Panc1 (cell line): ENCODE results near the gene ENTPD2. TPM values are rescaled to one million over a fixed set of nuclear protein-coding genes. Genes with fewer than 3 reads are reported as not detected.
A peak's percentile ranks its signal among the peaks of the same experiment; 100 is the strongest.

Source experiments
- ATAC-seq: fragments of 200-7000 bp; cut with Tn5 transposase; 2 replicates; pipeline ENCODE4 v1.9.1; 2020; ENCODE audit warnings: mild to moderate bottlenecking, moderate library complexity
- BruUV-seq: library from RNA; stranded (reverse); fragments of 400-500 nt; replicated peaks from 2 replicates; lab custom pipeline; 2021; lab: Mats Ljungman, UMichigan
- CTCF ChIA-PET: fragments of 300-600 bp; sonication (Branson Sonifier 250); formaldehyde crosslinking; loops from one replicate; lab custom pipeline; 2022; ENCODE audit warnings: antibody characterized with exemption; lab: Charles Lee
- POLR2A ChIA-PET: fragments of 300-600 bp; sonication (Branson Sonifier 250); formaldehyde crosslinking; loops from one replicate; lab custom pipeline; 2022; ENCODE audit warnings: antibody characterized with exemption; lab: Charles Lee
- DNase-seq: peaks from one replicate; pipeline ENCODE4 v3.0.0-alpha.2; 2010; ENCODE audit warnings: low read depth, low spot score
- H3K27ac ChIP-seq: 2 replicates; pipeline ENCODE4 v1.5.1; 2011; ENCODE audit warnings: mild to moderate bottlenecking, low read length, inconsistent platforms
- H3K27me3 ChIP-seq: fragments of 200-500 bp; sonication (Bioruptor generic); 2 replicates; pipeline ENCODE4 v1.6.0; 2014; ENCODE audit warnings: low read length, inconsistent platforms; ENCODE audit not compliant: control insufficient read depth, insufficient read depth
- H3K36me3 ChIP-seq: fragments of 200-500 bp; sonication (Bioruptor generic); 2 replicates; pipeline ENCODE4 v1.5.1; 2014; ENCODE audit warnings: inconsistent platforms, mild to moderate bottlenecking, low read length, moderate library complexity; ENCODE audit not compliant: control insufficient read depth, insufficient read depth
- H3K4me1 ChIP-seq: 2 replicates; pipeline ENCODE4 v1.5.1; 2011; ENCODE audit warnings: inconsistent platforms, mild to moderate bottlenecking, low read length, moderate library complexity; ENCODE audit not compliant: control insufficient read depth, insufficient read depth
- H3K4me3 ChIP-seq, 2 experiments: 2 replicates each; pipeline ENCODE4 v1.5.1; 2011 to 2012; ENCODE audit warnings: low read depth in 2 of 2, low read length in 2 of 2, mild to moderate bottlenecking in 2 of 2, inconsistent platforms in 1 of 2, moderate library complexity in 1 of 2
- H3K9me3 ChIP-seq: fragments of 200-500 bp; sonication (Bioruptor generic); 2 replicates; pipeline ENCODE4 v1.5.1; 2014; ENCODE audit warnings: low read depth, mild to moderate bottlenecking, inconsistent platforms, low read length, moderate library complexity; ENCODE audit not compliant: control insufficient read depth, insufficient read depth
- CTCF ChIP-seq: fragments of 450-650 bp; IDR thresholded peaks from 2 replicates; pipeline ENCODE4 v1.5.1; 2017; ENCODE audit warnings: mild to moderate bottlenecking
- POLR2AphosphoS5 ChIP-seq: IDR thresholded peaks from 2 replicates; pipeline ENCODE4 v1.6.1; 2012; ENCODE audit warnings: mild to moderate bottlenecking, low read depth, low read length, moderate library complexity
- REST ChIP-seq, 2 experiments: IDR thresholded peaks; 2 replicates each; pipeline ENCODE4 v1.6.1; 2011 to 2012; ENCODE audit warnings: low read depth in 2 of 2, control low read depth in 1 of 2, low read length in 1 of 2, mild to moderate bottlenecking in 1 of 2, moderate library complexity in 1 of 2; ENCODE audit not compliant: insufficient read depth in 1 of 2
- SIN3A ChIP-seq: IDR thresholded peaks from 2 replicates; pipeline ENCODE4 v1.6.1; 2012; ENCODE audit warnings: low read depth, mild to moderate bottlenecking, low read length, moderate library complexity, borderline replicate concordance; ENCODE audit not compliant: insufficient read depth
- TCF7L2 ChIP-seq: IDR thresholded peaks from 2 replicates; pipeline ENCODE4 v1.6.1; 2011; ENCODE audit warnings: mild to moderate bottlenecking, low read depth, low read length, inconsistent platforms
- in situ Hi-C: cut with HindIII; loops from 2 replicates; pipeline ENCODE4 v1.10.0; 2016; ENCODE audit warnings: low sequenced_read_pairs, low pct_unique_long_range_greater_than_20kb
- intact Hi-C: fragments of 100-400 bp; cut with micrococcal nuclease; formaldehyde crosslinking; loops from one replicate; pipeline ENCODE4 v1.10.0; 2022; ENCODE audit not compliant: unreplicated experiment
- total RNA-seq: library from RNA; stranded (reverse); gene quantifications from one replicate; pipeline ENCODE4 v1.2.1, GENCODE V29; 2021; ENCODE audit not compliant: unreplicated experiment

Gene ENTPD2
- total RNA-seq, 1 experiment from 2014 or later, result 2.8 TPM

GRCh38 chr9:137027369-137028262, 26.2 kb downstream of the ENTPD2 start, which contains the start of gene ABCA2:
ABCA2 (minus strand) TSS chr9:137028237; CDS start chr9:137028140, 97 bp downstream.
- Histone ChIP-seq H3K4me1 (peaks cover 28% of the 10 kb centered on the region), H3K9me3 (no peaks in the 10 kb centered on the region), H3K36me3 (no peaks in the 10 kb centered on the region), H3K4me3 (peak within 1 kb of the TSS; percentile 43 to 53), H3K27me3 (no peaks in the 10 kb centered on the region), H3K27ac (no peak within 1 kb of the TSS)
- BruUV-seq, result no TSS peak
- in situ Hi-C loops (no loop called here), intact Hi-C loops (no loop called here)
- TF ChIP-seq TCF7L2 (no peak), SIN3A (no peak), CTCF (no peak), REST (IDR thresholded peaks at IDR 0.05; ENCODE audit: insufficient read depth in 1 of 2, low read depth in 2 of 2, low read length in 1 of 2) (no peak), POLR2AphosphoS5 (no peak)
- ChIA-PET CTCF (no interaction called here), POLR2A (no interaction called here)
- ATAC-seq (peak; percentile 29), DNase-seq (no peak)

- ATAC-seq, result no peak
- intact Hi-C loops, result no loop called here
- no TSS peak for BruUV-seq
- POLR2A ChIA-PET, result no interaction called here
- Histone ChIP-seq H3K27ac (no peak overlapping the region), H3K27me3 (no peaks in the 10 kb centered on the region), H3K9me3 (no peaks in the 10 kb centered on the region), H3K36me3 (no peaks in the 10 kb centered on the region), H3K4me1 (peaks cover 28% of the 10 kb centered on the region), H3K4me3 (no peak overlapping the region; a peak in 1 of 4 replicates)
- CTCF ChIA-PET, result no interaction called here
- TF ChIP-seq CTCF (no peak), REST (IDR thresholded peaks at IDR 0.05; ENCODE audit: insufficient read depth in 1 of 2, low read depth in 2 of 2, low read length in 1 of 2) (no peak), POLR2AphosphoS5 (no peak), TCF7L2 (no peak), SIN3A (no peak)
- in situ Hi-C loops, result no loop called here
- no peak for DNase-seq
Measured at GRCh38 chr9:137026828-137027227, 27.0 kb downstream of the ENTPD2 start.
